Mesothelial cell of epicardium (in vitro differentiated cells): ENCODE measurements around the gene PERM1. TPM values are rescaled to one million over a fixed set of nuclear protein-coding genes. Genes with fewer than 3 reads are reported as not detected.

ENCODE experiments used
- DNase-seq, 2 experiments: peaks; one replicate each; pipeline ENCODE4 v3.0.0; 2021; ENCODE audit warnings: low spot score in 2 of 2; ENCODE audit not compliant: unreplicated experiment in 2 of 2
- H3K27ac Mint-ChIP-seq: 2 replicates; pipeline ENCODE4 v1.8.0; 2021; ENCODE audit warnings: mixed read lengths
- H3K27me3 Mint-ChIP-seq: 2 replicates; pipeline ENCODE4 v1.8.0; 2021; ENCODE audit warnings: low read depth, mixed read lengths
- H3K36me3 Mint-ChIP-seq: 2 replicates; pipeline ENCODE4 v1.8.0; 2021; ENCODE audit warnings: mixed read lengths
- H3K4me1 Mint-ChIP-seq: 2 replicates; pipeline ENCODE4 v1.8.0; 2021; ENCODE audit warnings: mixed read lengths
- H3K4me3 Mint-ChIP-seq: 2 replicates; pipeline ENCODE4 v1.8.0; 2021; ENCODE audit warnings: mild to moderate bottlenecking, moderate library complexity, mixed read lengths
- H3K9me3 Mint-ChIP-seq: 2 replicates; pipeline ENCODE4 v1.8.0; 2021; ENCODE audit warnings: mixed read lengths
- total RNA-seq: library from RNA; stranded (reverse); gene quantifications from 3 replicates; pipeline ENCODE4 v1.2.1, GENCODE V29; 2021
- TF ChIP-seq, protein P1 (sequence below): fragments of 200-600 bp; sonication (generic); IDR thresholded peaks from one replicate; pipeline ENCODE4 v1.5.0; 2021; ENCODE audit warnings: antibody characterized with exemption; ENCODE audit not compliant: unreplicated experiment

PERM1 gene
- total RNA-seq, 1 donor from 2014 or later, result 2.8 TPM

DNA sequence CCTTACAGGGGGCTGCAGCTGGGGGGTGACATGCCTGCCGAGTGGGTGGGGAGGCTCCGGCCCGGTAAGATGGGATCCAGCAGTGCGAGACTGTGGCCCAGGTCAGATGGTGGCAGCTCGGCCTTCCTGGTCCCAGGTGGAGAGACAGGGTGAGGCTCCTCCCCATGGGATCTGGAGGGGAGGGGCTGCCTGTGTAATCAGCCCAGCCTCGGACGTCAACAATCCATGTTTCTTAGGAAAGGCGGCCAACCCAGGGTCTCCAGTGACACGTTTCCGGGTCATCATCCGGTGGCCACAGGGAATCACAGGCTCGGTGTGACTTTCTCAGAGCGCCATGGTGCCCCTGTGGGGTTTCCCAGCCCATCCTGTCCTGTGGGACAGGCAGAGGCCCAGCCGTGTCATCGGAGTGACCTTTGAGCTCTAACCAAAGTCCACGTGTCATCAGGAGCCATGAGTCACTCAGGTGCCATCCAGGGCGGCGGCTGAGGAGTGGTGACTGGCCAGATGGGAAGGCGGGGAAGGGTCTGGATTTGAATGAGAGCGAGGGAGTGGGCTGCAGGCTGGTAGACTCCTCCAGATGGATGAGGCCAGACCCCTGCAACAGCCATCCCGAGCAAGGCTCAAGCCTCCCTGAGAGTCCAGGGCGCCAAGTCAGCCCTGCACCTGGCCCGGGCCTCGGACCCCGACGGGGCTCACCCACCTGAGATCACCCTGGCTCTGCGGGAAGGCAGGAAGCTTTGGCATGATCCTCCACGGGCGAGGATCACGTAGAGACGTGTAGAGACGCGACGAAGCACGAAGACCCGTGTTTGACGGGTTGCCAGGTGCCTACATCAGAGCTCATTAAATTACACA is 24.6 kb upstream of the PERM1 start:
- Mint-ChIP-seq H3K4me1 (peaks cover 16% of the 10 kb centered on the region), H3K27ac (no peak overlapping the region), H3K27me3 (no peaks in the 10 kb centered on the region), H3K4me3 (no peak overlapping the region), H3K9me3 (no peaks in the 10 kb centered on the region), H3K36me3 (peaks cover 7% of the 10 kb centered on the region)
- no peak for DNase-seq
- TF ChIP-seq, protein P1, sequence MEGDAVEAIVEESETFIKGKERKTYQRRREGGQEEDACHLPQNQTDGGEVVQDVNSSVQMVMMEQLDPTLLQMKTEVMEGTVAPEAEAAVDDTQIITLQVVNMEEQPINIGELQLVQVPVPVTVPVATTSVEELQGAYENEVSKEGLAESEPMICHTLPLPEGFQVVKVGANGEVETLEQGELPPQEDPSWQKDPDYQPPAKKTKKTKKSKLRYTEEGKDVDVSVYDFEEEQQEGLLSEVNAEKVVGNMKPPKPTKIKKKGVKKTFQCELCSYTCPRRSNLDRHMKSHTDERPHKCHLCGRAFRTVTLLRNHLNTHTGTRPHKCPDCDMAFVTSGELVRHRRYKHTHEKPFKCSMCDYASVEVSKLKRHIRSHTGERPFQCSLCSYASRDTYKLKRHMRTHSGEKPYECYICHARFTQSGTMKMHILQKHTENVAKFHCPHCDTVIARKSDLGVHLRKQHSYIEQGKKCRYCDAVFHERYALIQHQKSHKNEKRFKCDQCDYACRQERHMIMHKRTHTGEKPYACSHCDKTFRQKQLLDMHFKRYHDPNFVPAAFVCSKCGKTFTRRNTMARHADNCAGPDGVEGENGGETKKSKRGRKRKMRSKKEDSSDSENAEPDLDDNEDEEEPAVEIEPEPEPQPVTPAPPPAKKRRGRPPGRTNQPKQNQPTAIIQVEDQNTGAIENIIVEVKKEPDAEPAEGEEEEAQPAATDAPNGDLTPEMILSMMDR, result no peak

DNA sequence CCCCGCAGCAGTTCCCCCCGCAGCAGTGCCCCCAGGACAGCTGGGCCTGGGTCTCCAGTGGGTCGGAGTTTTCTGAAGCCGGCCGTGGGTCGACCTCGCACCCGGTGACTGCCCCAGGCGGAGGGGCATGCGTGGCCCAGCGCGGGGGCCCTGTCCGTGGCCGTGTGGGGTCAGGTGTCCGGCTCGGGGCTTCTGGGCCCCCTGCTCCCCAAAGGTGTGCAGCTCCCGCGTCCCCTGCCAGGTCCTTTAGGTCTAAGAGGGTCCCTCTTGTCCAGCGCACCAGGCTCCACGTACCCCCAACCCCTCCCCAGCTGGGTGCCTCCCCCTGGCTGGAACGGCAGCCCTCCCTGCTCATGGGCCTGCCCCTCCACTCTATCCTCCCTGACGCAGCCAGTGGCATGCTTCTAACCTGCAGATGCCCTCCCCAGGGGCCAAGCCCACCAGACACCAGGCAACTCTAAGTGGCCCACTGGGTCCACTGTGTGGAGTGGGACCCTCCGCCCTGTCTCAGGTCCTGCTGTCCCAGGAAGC is 23.9 kb upstream of the PERM1 start:
- Mint-ChIP-seq H3K27ac (peak overlapping the region; percentile 53), H3K9me3 (no peaks in the 10 kb centered on the region), H3K4me1 (peaks cover 16% of the 10 kb centered on the region), H3K27me3 (no peaks in the 10 kb centered on the region), H3K36me3 (peaks cover 6% of the 10 kb centered on the region), H3K4me3 (no peak overlapping the region)
- TF ChIP-seq, protein P1, result no peak
- no peak for DNase-seq

DNA sequence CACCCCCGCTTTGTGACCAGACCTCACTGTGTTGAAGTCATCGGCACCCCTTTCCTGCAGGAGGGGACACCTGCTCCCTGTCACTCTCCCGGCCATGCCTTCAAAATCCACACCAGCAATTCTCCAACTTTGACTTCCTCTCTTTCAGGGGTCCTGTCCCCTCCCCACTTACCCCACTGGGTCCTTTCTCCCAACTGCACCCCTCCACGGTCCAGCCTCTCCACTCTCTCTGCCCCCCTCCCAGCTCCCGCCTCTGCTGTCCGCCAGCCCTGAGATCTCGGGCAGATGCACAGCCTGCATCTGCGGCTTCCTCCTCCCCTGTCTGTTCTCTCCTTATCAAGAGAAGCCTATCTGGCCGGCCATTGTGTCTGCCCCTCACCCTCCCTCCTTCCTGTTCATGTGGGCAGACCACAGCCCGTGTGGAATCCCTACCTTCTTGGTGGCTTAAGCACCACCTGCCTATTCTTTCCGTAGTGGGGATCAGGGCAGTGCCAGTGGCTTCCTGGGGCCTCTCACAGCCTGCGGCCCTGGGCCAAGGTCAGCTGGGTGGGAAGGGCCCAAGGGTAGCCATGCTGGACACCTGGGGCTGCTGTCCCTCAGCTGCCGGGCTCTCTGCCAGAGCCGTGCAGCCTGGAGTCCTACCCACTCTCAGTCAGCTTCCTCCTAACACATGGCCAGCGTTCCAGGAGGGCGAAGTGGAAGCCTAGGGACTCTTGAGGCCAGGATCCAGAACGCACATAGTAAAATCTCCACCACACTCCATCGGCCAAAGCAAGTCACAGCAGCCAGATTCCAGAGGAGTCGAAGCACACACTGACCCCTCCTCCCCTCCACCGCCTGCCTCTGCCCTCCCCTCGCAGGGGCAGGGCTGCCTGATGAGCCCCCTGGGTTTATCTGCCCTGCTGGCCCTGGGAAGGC is 23.1 kb upstream of the PERM1 start:
- no peak for DNase-seq
- TF ChIP-seq, protein P1, result no peak
- Mint-ChIP-seq H3K9me3 (no peaks in the 10 kb centered on the region), H3K4me3 (peak overlapping the region; percentile 44), H3K4me1 (peaks cover 18% of the 10 kb centered on the region), H3K27me3 (peaks cover 2% of the 10 kb centered on the region), H3K36me3 (peaks cover 6% of the 10 kb centered on the region), H3K27ac (peak overlapping the region; percentile 92)

DNA sequence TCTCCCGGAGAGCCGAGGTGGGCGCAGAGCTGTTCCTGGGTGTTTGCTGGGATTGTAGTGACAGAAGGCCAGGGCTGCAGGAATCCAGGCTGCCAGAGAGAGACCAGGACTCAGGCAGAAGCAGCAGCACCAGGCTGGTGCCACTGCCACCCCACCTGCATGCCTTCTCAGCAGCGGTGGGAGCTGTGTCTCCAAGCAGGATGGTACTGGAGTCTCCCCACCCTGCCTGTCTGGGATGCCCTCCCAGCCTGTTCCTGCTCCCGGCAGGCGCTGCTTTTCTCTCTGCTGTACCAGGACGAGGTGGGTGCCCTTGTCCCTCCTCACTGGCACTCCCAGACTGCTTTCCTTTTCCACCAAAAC is 22.5 kb upstream of the PERM1 start:
- peaks cover 6% of the 10 kb centered on the region for H3K36me3 Mint-ChIP-seq
- H3K4me3 Mint-ChIP-seq, result peak overlapping the region; percentile 44
- no peak for DNase-seq
- TF ChIP-seq, protein P1, result no peak
- no peaks in the 10 kb centered on the region for H3K9me3 Mint-ChIP-seq
- peaks cover 2% of the 10 kb centered on the region for H3K27me3 Mint-ChIP-seq
- peaks cover 18% of the 10 kb centered on the region for H3K4me1 Mint-ChIP-seq
- H3K27ac Mint-ChIP-seq, result peak overlapping the region; percentile 92

DNA sequence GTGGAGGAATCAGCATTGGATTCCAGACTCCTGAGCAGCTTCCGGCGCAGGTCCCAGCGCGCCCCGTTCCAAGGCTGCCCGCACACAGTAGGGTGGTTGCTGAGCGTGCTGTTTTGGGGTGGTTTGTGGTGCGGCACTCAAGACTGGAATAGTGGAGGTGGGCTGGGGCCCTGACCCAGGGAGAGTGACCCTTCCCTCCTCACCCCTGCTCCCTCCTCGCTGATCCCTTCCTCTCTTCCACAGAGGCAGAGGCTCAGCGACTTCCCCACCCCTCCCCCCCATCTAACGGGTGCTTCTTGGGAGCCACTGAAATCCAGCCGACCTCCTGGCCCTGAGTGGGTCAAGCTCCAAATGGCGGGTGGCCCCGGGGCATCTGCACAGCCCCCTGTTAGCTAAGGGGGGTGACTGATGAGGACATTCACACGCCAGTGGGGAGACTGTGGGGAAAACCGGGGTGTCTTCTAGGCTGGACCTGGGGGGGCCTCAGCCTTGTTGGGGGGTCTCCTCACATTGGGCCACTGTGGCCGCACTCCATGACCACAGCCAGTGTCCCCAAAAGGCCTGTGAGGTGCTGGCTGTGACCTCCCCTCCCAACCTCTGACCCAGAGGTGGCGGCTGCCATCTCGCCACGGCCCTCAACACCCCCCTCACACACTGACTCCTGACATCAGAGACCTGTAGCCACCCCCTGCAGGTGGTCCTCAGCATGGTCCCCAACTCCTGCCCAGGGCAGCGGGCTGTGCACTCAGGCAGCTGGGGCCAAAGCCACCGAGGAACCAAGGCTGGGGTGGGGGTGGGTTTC is 21.9 kb upstream of the PERM1 start:
- Mint-ChIP-seq H3K36me3 (peaks cover 2% of the 10 kb centered on the region), H3K27me3 (peaks cover 2% of the 10 kb centered on the region), H3K9me3 (no peaks in the 10 kb centered on the region), H3K4me1 (peaks cover 18% of the 10 kb centered on the region), H3K4me3 (no peak overlapping the region), H3K27ac (no peak overlapping the region)
- TF ChIP-seq, protein P1, result no peak
- no peak for DNase-seq
